Breast epithelium (tissue), 3 donors: ENCODE results near the gene NEURL3.

Source experiments
- POLR2A ChIP-seq: fragments of 450-650 bp; IDR thresholded peaks from one replicate; pipeline ENCODE4 v1.6.1; 2016; ENCODE audit warnings: antibody characterized with exemption, mild to moderate bottlenecking, moderate library complexity
- POLR2AphosphoS5 ChIP-seq, 3 donors: sonication (generic); formaldehyde crosslinking; IDR thresholded peaks; one replicate each; pipeline ENCODE4 v1.6.1; 2017; ENCODE audit warnings: antibody characterized with exemption in 3 of 3

DNA sequence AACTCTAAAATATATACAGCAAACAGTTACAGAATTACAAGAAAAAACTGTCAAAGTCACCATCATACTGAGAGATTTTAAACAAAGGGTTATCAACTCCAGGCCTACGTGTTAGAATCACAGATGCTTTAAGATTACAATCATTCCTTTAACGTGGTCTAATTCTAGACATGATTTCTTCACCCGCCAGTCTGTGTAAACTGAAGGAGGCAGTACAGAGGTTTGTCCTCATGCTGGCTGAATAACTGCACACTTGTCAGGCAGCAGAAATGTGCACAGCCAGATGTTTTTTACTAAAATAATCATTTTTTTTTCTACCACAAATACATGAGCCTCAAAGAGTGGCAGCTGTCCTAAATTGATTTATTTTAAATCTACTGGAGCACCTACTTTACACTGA is 15.5 kb upstream of the NEURL3 start:
- TF ChIP-seq POLR2A (no peak), POLR2AphosphoS5 (IDR thresholded peaks at IDR 0.05) (no peak)
